HG03175 (cell line): ENCODE measurements around the gene TFEC.
"Not testable (repeated sequence)": the region's sequence is repeated elsewhere in the genome, so short reads cannot be mapped to it uniquely, and the experiment has no call there.

Experiments used
- ATAC-seq: cut with Tn5 transposase; IDR thresholded peaks from one replicate; pipeline ENCODE4 v1.9.1; 2021; ENCODE audit warnings: mild to moderate bottlenecking, moderate library complexity; ENCODE audit not compliant: unreplicated experiment

TFEC gene

DNA sequence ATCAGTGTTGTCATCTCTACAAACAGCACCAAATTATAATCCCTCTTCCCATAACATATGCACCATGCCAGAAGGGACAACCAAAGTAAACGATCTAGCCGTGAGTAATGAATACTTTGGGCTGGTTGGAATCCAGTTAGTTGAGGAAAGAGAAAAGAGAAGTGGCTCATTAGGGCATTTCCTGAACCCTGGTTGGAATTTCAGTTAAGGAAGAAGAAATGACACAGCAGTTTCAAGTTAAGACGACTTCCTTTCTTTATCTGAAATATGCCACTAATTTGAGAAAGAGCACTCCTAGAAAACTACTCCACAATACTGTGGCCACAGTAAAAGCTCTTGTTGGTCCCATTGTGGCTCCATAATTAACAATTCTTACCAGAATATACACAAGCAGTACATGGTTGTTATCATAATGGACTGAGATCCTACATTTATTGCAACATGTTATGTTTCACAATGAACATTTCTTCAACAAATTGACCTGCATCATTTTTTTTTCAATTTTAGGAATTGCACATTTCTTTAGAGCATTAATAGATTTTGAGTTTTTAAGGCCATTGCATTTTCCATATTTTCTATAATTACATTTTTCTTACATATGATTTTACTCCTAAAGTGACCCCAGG is at the start of gene TFEC:
TSS of gene TFEC (minus strand) at position 113 of the 626 bp plus-strand sequence. CDS start 46,322 bp downstream, outside the sequence.
- ATAC-seq: no peak

- ATAC-seq: no peak
Measured at GRCh38 chr7:116075351-116076145, 45.0 kb upstream of the TFEC start.

- ATAC-seq: no peak
Measured at GRCh38 chr7:116071629-116072028, 41.1 kb upstream of the TFEC start.

DNA sequence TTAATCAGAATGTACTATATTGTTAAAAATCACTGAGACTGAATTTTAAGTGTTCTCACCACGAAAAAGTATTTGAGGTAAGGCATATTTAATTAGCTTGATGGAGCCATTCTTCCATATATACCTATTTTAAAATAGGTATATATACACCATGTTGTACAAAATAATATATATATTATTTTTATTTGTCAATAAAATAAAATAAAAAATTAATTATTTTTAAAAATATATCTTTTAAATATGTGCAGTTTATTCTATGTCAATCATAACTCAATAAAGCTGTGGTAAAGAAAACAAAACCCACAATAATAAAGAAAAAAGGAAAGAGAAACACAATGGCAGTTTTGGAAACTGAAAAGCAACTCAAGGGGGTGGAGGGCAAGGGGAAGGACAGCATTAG is 33.6 kb upstream of the TFEC start:
- no peak for ATAC-seq

DNA sequence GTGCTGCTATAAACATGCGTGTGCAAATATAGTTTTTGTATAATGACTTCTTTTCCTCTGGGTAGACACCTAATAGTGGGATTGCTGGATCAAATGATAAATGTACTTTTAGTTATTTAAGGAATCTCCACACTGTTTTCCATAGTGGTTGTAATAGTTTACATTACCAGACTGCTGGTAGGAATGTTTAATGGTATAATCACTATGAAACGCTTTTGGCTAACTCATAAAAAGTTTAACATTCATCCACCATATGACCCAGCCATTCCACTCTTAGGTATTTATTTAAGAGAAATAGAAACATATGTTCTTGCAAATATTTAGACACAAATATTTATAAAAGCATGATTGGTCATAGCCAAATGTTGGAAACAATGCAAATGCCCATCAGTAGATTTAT is 32.1 kb upstream of the TFEC start:
- ATAC-seq: no peak

GRCh38 chr7:116052006-116052405 is 21.4 kb upstream of the TFEC start:
- no peak for ATAC-seq

- not testable (repeated sequence) for ATAC-seq
Measured at GRCh38 chr7:116047261-116047660, 16.7 kb upstream of the TFEC start.

DNA sequence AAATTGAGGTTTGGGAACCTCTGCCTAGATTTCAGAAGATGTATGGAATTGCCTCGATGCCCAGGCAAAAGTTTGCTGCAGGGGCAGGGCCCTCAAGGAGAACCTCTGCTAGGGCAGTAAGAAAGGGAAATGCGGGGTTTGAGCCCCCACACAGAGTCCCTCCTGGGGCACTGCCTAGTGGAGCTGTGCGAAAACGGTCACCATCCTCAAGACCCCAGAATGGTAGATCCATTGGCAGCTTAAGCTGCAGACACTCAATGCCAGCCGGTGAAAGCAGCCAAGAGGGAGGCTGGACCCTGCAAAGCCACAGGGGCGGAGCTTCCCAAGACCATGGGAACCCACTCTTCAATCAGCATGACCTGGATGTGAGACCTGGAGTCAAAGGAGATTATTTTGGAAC is 15.0 kb upstream of the TFEC start:
- no peak for ATAC-seq

DNA sequence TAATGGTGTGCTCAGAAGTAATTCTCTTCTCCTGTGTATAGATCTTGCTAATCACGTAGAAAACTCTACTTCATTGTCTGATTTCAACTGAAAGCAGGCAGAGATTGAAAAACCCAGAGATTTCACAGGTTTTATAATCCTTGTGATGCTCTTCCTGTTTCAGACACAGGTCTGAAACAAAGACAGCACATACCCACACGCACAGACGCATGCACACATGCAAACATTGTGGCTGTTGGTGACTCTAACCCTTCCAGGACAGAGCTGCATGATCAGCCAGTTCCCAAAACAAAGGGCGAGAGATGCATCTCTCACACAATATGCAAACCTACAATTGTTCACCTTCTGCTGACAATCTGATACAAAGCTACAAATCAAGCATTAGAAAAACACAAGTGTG is 11.1 kb upstream of the TFEC start:
- ATAC-seq: peak; percentile 94

GRCh38 chr7:116037401-116037800 is 6.8 kb upstream of the TFEC start:
- no peak for ATAC-seq

- ATAC-seq: no peak
Measured at GRCh38 chr7:116034411-116034810, 3.8 kb upstream of the TFEC start.

DNA sequence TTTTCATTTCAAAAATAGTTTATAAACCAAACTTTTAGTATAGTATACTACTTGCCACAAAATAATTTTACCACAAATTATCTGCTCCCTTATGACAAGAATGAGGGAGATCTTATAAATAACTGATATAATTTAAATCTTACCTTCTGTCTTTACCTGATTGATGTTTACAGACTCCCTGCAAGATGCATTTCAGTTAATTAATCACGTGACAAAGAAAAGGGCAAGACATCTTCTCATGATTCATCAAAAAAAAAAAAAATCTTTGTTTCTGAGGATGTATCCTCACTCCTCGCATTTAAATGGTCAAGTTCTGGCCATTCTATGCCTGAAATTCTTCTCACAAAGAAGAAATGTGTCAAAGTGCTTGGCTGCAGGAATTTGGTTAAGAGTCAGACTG is 2.3 kb upstream of the TFEC start:
- ATAC-seq: no peak

DNA sequence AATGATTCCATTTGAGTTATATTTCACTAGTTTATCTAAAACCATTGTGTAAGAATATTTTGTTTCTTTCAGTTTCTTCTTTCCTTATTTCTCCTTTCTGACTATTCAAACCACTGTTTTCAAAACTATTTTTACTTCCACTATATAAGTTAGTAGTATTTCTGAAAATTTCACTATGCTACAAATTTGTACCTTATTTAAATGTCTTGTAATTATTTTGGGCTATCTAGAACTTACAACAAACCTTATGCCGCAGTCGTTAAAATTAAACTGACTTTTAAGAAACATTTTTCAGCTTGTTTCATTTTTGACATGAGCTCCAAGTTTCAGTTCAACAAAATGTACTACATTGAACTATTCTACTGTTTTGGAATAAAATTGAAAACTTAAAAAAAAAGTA is 1.8 kb downstream of the TFEC start:
- no peak for ATAC-seq

DNA sequence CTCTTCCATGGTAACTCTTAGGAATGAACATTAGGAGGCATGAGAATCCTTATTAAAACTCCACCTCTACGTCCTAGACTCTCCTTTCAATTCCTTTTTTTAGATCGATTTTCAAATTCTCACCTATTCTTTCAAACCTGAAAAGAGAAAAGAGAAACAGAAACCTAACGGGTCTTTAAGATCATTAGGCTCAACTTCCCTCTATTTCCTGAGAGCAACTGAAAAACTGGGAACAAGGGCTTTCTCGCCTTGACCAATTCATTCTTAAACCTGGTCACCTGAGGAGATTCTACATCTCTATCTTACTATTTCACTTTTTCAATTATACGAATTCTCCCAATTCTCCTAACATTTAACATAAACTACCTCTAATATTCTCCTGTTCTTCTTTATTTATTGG is 2.8 kb downstream of the TFEC start:
- no peak for ATAC-seq

DNA sequence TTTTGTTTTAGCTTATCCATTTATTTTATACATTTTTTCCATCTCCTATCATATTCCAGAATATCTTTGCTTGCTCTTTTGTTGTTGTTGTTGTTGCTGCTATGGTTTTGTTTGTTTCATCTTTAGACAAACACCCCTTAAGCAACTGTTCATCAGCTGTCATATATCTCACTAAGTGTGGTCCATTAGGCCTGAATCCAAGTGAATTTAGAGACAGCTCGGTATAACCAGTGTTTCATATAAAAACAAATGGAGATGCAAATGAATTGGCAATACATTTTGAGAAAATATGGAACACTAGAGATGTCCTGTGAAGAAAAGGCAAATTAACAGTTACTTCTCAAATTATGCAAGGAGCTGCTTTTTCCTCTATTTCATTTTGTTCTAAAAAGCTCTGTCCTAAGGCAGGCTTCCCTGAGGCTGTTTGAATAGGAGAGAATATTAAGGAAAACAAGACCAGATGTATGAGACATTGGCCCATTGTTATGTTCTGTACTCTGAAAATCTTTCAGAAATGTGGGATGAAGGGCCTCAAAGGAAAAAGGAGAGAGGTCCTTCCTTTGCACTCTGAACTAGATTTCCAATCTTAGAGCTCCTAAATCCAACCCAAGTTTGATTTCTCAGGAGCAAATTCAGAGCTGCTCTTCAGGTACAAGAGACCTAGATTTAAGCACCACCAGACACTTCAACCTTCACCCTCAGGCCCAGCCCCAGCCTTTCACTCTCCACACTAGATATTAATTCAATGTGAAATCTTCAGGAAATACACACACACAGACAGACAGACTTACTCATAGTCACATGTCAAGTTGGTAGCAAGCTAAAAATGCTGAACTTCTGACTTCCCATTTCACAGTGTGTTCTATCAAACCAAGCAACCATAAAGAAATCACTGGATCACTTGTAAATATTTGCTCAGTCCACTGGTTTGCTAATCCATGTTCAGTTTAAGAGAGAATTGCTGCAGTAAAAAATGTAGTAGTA is 5.4 kb downstream of the TFEC start:
- no peak for ATAC-seq

- peak; percentile 70 for ATAC-seq
Measured at GRCh38 chr7:116021237-116021636, 9.3 kb downstream of the TFEC start.

DNA sequence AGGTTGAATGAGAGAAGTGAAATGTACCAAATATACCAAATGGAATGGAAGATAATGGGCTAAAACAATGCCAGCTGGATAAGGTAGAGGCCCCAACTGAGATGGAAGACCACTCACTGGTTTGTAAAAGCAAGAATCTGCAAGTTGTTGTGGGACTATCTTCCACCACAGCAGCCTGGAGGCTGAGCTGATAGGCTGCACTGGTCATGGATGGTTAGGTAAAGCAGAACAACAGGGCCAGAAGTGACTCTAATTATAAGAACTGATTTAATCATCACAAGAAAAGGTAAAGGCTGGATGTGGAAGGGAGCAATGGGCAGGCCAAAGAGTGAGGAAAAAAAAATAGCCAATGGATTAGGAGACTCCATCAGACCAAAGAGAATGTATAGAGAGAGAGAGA is 11.8 kb downstream of the TFEC start:
- no peak for ATAC-seq

- no peak for ATAC-seq
Measured at GRCh38 chr7:116013675-116014074, 16.9 kb downstream of the TFEC start.

GRCh38 chr7:116011584-116011983 is 19.0 kb downstream of the TFEC start:
- no peak for ATAC-seq

- ATAC-seq: not testable (repeated sequence)
Measured at GRCh38 chr7:116004762-116005161, 25.8 kb downstream of the TFEC start.

GRCh38 chr7:115997221-115997620 is 33.3 kb downstream of the TFEC start:
- ATAC-seq: no peak
